ENCODE measurements around the gene FIZ1.

DNA sequence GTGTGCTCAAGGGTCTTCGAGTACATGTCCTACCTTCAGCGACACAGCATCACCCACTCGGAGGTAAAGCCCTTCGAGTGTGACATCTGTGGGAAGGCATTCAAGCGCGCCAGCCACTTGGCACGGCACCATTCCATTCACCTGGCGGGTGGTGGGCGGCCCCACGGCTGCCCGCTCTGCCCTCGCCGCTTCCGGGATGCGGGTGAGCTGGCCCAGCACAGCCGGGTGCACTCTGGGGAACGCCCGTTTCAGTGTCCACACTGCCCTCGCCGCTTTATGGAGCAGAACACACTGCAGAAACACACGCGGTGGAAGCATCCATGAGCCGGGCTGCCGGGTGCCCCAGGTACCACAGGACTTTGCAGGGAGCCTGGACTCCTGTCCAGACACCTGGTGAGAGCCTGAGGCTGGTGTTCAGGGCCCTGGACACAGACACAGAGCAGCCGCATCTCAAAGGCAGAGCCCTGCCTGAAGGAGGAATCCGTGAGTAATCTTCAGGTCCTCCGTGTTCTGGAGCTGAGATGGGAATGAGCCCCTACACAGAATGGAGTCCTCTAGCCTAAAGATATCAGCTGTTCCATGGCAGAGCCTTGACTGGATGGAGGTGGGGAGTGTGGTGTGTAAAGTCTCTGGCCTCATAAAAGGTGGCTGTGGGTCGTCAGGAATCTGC is 45.7 kb upstream of the FIZ1 start:
- no peak for TF ChIP-seq YY1 (IDR thresholded peaks at IDR 0.05; ENCODE audit: insufficient read depth, insufficient read length)
- TF ChIP-seq ZNF274 (IDR thresholded peaks at IDR 0.05; ENCODE audit: low read depth, low read length) = no peak
- no peak for TF ChIP-seq SUZ12 (IDR thresholded peaks at IDR 0.05; ENCODE audit: extremely low read depth, insufficient read depth, insufficient read length)

Data from NT2/D1 (cell line).